Tibial artery (tissue), 4 donors: Measurements from ENCODE around the gene CDH22.

Experiments
- DNase-seq, 2 donors: peaks; one replicate each; pipeline ENCODE4 v3.0.0-alpha.2; 2019
- H3K27ac ChIP-seq, 2 donors: fragments of 200-600 bp; sonication (generic) in 1 of 2; 1 replicate in 1 of 2; 2 replicates in 1 of 2; pipeline ENCODE4 v1.5.1; 2018 to 2019; ENCODE audit warnings: mild to moderate bottlenecking in 1 of 2
- H3K27me3 ChIP-seq, 2 donors: fragments of 200-600 bp; sonication (generic) in 1 of 2; one replicate each; pipeline versions ENCODE4 v1.5.1 to v1.6.0; 2016 to 2019
- H3K36me3 ChIP-seq, 3 donors: fragments of 200-600 bp; sonication (generic) in 2 of 3; one replicate each; pipeline ENCODE4 v1.5.1; 2016 to 2019; ENCODE audit warnings: mild to moderate bottlenecking in 2 of 3
- H3K4me1 ChIP-seq, 4 donors: fragments of 200-600 bp; sonication (generic) in 2 of 4; 1 replicate in 3 of 4; 2 replicates in 1 of 4; pipeline ENCODE4 v1.5.1; 2016 to 2019
- H3K4me3 ChIP-seq, 2 donors: fragments of 200-600 bp; sonication (generic) in 1 of 2; 1 replicate in 1 of 2; 2 replicates in 1 of 2; pipeline ENCODE4 v1.5.1; 2018 to 2019; ENCODE audit warnings: mild to moderate bottlenecking in 2 of 2
- H3K9me3 ChIP-seq, 3 donors: fragments of 200-600 bp; sonication (generic) in 1 of 3; one replicate each; pipeline ENCODE4 v1.5.1; 2016 to 2019
- intact Hi-C: fragments of 100-400 bp; cut with DNase I; formaldehyde crosslinking; loops from one replicate; pipeline ENCODE4 v1.15.0; 2023; ENCODE audit warnings: low total_unique reads
- TF ChIP-seq, protein P1 (sequence below), 2 experiments: fragments of 200-600 bp in 1 of 2; fragments of 450-650 bp in 1 of 2; IDR thresholded peaks; one replicate each; pipeline ENCODE4 v1.5.1; 2017 to 2019; ENCODE audit warnings: antibody characterized with exemption in 2 of 2, mild to moderate bottlenecking in 1 of 2, moderate library complexity in 1 of 2

The CDH22 gene

DNA sequence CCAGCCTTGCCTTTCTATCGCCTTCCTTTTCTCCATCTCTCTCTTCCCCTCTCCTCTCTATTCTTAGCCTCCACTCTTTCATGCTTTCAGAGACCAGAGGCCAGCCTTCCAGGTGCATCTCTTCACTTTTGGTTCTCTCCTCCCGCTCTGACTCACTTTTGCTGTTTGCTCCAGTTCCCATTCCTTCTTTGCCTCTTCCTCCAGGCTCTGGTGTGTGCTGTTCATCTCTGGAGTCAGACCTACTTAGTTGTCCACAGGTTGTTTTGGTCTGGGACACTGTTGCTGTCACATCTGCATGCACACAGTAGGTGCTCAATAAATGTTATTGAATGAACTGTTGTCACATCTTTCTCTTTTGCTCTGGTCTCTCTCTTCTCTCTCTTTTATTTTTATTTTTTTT is 1.6 kb upstream of the CDH22 start:
- Histone ChIP-seq H3K4me1 (peaks cover 0 to 32% (median 23%) of the 10 kb centered on the region in 4 donors), H3K9me3 (no peaks in the 10 kb centered on the region), H3K27ac (no peak overlapping the region), H3K36me3 (no peaks in the 10 kb centered on the region), H3K27me3 (peaks cover 0 to 100% of the 10 kb centered on the region in 2 donors), H3K4me3 (no peak overlapping the region)
- no peak for DNase-seq
- intact Hi-C loops, result no loop called here
- TF ChIP-seq, protein P1, sequence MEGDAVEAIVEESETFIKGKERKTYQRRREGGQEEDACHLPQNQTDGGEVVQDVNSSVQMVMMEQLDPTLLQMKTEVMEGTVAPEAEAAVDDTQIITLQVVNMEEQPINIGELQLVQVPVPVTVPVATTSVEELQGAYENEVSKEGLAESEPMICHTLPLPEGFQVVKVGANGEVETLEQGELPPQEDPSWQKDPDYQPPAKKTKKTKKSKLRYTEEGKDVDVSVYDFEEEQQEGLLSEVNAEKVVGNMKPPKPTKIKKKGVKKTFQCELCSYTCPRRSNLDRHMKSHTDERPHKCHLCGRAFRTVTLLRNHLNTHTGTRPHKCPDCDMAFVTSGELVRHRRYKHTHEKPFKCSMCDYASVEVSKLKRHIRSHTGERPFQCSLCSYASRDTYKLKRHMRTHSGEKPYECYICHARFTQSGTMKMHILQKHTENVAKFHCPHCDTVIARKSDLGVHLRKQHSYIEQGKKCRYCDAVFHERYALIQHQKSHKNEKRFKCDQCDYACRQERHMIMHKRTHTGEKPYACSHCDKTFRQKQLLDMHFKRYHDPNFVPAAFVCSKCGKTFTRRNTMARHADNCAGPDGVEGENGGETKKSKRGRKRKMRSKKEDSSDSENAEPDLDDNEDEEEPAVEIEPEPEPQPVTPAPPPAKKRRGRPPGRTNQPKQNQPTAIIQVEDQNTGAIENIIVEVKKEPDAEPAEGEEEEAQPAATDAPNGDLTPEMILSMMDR (IDR thresholded peaks at IDR 0.05), result no peak

DNA sequence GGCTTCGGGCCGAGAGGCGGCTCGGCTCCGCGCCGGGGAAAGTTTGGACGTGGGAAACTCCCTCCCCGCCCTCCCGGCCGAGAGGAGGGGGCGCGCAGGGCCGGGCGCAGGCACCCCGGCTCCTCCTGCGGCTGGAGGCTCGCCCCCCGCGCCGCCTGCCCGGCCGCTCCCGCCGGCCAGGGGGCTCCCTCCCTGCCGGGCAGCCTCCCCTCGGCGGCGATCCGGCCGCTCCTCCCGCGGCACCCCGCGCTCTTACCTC is 370 bp downstream of the CDH22 start:
- Histone ChIP-seq H3K27ac (no peak overlapping the region), H3K4me1 (peaks cover 0 to 32% (median 23%) of the 10 kb centered on the region in 4 donors), H3K36me3 (no peaks in the 10 kb centered on the region), H3K9me3 (no peaks in the 10 kb centered on the region), H3K4me3 (peak overlapping the region; percentile 34 to 50), H3K27me3 (peaks cover 0 to 99% of the 10 kb centered on the region in 2 donors)
- no peak for DNase-seq
- intact Hi-C loops, result no loop called here
- TF ChIP-seq, protein P1 (IDR thresholded peaks at IDR 0.05), result no peak

DNA sequence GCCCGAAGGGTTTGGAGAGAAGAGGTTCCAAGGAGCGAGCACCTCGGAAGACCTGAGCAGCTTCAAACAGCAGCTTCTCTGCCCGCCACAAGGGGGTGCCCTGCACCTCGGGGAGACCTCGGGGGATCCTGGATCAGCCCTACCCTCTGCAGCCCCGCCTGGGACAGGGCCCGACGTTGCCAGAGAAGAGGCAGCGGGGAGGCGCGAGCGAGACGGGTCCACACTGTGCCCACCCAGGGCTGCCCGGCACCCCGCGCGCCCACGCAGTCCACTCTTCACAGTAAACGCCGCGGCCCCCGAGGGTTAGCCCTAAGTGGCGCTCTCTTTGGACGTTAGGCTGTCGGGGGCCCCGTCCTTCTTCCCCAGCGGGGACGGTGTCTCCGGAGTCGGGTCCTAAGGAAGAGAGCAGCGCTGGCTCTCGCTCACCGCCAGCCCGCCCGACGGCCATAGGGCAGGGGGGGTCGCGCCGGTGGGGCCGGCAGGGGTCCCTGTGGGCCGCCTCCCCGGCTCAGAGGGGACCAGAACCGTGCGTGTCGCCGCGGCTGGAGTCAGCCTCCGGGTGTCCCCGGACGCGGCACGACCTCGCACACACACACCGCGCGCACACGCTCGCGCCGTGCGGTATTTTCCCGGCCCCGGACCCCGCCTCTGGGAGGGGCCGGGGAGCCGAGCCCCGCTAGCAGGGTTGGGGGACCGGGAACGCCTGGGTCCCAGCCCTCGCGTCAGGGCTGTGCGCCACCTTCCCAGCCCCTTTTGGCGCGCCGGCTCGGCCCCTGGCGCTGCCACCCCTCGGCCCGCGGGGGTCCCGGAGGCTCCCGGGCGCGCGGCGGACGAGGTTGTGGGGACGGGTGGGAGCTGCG is 929 bp downstream of the CDH22 start:
- intact Hi-C loops, result no loop called here
- H3K4me3 ChIP-seq, result peak overlapping the region; percentile 34 to 50
- peaks cover 0 to 99% of the 10 kb centered on the region in 2 donors for H3K27me3 ChIP-seq
- H3K27ac ChIP-seq, result no peak overlapping the region
- peaks cover 0 to 27% (median 21%) of the 10 kb centered on the region in 4 donors for H3K4me1 ChIP-seq
- TF ChIP-seq, protein P1 (IDR thresholded peaks at IDR 0.05), result peak; percentile 45 to 58
- no peaks in the 10 kb centered on the region for H3K9me3 ChIP-seq
- no peaks in the 10 kb centered on the region for H3K36me3 ChIP-seq
- DNase-seq, result peak in 1 of 2 donors; percentile 23

DNA sequence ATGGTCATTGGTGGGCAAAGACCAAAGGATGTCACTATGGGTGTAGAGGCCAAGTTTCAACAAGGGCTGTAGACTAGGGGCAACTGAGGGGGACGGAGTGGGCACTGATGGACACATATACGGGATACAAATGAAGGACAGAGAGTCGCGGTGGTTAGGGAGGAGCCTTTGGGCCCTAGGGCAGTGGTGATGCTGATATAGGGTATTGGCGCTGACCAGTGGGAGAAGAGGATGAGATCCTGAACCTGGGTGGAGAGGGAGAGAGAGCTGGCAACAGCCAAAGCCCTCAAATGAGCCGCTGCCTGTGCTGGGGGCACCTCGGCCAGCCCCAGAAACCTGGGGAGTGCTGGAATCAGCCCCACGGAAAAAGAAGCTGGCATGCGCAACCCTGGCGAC is 1.6 kb downstream of the CDH22 start:
- intact Hi-C loops, result no loop called here
- no peak overlapping the region for H3K27ac ChIP-seq

DNA sequence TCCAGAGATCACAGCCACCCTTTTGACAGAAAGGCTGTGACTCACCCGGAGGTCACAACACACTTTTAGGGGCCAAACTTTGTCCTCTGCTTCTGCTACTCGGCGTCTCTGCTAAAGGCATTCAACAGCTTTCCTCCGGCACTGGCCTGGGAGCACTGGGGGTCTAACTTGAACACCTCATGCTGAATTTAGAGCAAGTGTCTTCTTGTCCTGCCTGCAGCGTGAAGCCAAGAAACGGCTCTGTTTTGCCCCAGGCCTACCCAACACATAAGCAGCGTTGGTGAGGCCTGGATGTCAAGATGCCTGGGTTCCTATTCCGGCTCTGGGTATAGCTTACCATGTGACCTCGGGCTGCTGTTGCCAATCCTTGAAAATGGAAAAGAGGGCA is 2.3 kb downstream of the CDH22 start:
- H3K4me1 ChIP-seq, result peaks cover 0 to 21% (median 20%) of the 10 kb centered on the region in 4 donors
- no peak overlapping the region for H3K4me3 ChIP-seq
- intact Hi-C loops, result no loop called here
- H3K36me3 ChIP-seq, result no peaks in the 10 kb centered on the region
- DNase-seq, result no peak
- no peak overlapping the region for H3K27ac ChIP-seq
- peaks cover 0 to 93% of the 10 kb centered on the region in 2 donors for H3K27me3 ChIP-seq
- TF ChIP-seq, protein P1 (IDR thresholded peaks at IDR 0.05), result no peak
- no peaks in the 10 kb centered on the region for H3K9me3 ChIP-seq

More for the DNA sequence above, 1.6 kb downstream of the CDH22 start:
- H3K4me3 ChIP-seq, result no peak overlapping the region
- no peaks in the 10 kb centered on the region for H3K36me3 ChIP-seq
- H3K4me1 ChIP-seq, result peaks cover 0 to 21% (median 20%) of the 10 kb centered on the region in 4 donors
- DNase-seq, result no peak
- H3K9me3 ChIP-seq, result no peaks in the 10 kb centered on the region
- H3K27me3 ChIP-seq, result peaks cover 0 to 99% of the 10 kb centered on the region in 2 donors
- TF ChIP-seq, protein P1 (IDR thresholded peaks at IDR 0.05), result no peak
